NCI-H2196 (cell line): Measurements from ENCODE around the gene SLAMF1.

Experiments
- DNase-seq: peaks from one replicate; lab custom pipeline; 2025; ENCODE audit not compliant: unreplicated experiment; lab: John Stamatoyannopoulos, UW

Gene SLAMF1

GRCh38 chr1:160625725-160626498 lies 20.9 kb downstream of the SLAMF1 start:
- no peak for DNase-seq

DNA sequence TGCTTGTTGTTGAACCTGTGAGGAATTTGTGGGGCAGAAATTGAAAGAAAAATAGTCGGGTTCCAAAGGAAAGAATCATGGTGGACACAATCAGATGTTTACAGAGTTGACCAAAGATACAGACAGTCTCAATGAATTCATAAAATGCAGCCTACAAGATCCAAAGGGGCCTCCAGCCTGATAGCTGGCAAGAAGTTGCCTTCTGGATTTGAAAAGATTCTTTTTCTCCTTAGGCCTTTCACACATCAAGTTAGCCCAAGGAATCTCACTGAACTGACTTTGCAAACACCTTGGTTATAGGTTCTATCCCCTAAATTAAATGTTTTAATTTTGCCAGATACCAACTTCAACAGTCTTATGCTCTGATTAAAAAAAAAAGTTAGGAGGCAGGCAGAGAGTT lies 21.5 kb downstream of the SLAMF1 start:
- DNase-seq, result no peak

DNA sequence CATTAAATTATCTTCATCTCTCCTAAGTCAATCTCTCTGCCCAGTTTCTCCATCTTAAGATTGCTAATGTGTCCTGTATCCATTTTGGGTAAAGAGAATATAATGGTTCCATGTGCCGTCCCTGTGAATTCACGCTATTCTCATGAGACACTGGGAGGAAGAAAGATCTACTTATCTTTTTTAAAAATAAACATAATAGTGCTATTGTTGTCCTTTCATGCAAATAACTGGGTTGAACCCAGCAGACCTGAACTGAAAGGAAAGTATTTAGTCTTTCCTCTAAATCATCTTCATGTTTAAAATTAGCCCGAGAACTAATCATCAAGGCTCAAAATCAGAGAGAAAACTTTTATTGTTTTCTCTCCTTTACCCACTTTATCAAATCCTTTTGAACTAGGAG lies 22.4 kb downstream of the SLAMF1 start:
- no peak for DNase-seq

DNA sequence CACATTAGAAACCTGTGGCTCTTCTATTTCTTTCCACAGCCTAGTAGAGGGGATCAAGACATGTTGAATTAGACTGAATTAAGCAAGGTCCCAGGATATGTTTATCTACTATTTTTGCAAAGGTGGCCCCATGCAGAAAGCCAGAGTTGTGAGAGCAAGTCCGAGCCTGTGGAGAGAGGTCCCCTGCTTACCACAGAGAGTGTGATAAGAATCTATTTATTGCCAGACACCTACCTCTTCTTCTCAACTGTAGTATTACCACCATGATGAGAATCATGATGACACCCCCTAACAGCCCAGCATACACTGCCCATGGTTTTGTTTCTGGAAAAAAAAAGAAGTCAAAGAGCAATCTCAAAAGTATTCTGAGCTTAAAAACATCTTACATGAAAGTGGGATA lies 23.0 kb downstream of the SLAMF1 start:
- DNase-seq, result no peak

DNA sequence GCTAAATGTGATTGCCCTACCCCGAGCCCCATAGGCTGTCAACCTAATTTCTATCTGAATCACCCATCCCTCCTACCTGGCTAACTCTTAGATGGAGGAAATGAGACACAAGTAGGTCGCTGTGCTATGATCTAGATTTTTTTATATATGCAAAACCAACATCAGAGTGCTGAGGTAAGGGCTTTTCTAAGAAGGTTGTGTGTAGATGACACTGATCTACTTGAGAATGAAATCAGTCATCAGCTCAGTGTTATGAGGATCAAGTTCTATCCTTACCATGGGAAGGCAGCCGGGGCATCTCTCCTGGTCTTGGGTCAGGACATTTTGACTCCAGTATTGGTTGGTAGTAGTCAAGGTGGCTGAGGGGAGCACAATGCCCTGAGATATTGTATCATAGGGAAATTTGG lies 23.6 kb downstream of the SLAMF1 start:
- DNase-seq, result no peak

GRCh38 chr1:160622501-160623226 lies 24.2 kb downstream of the SLAMF1 start:
- no peak for DNase-seq

DNA sequence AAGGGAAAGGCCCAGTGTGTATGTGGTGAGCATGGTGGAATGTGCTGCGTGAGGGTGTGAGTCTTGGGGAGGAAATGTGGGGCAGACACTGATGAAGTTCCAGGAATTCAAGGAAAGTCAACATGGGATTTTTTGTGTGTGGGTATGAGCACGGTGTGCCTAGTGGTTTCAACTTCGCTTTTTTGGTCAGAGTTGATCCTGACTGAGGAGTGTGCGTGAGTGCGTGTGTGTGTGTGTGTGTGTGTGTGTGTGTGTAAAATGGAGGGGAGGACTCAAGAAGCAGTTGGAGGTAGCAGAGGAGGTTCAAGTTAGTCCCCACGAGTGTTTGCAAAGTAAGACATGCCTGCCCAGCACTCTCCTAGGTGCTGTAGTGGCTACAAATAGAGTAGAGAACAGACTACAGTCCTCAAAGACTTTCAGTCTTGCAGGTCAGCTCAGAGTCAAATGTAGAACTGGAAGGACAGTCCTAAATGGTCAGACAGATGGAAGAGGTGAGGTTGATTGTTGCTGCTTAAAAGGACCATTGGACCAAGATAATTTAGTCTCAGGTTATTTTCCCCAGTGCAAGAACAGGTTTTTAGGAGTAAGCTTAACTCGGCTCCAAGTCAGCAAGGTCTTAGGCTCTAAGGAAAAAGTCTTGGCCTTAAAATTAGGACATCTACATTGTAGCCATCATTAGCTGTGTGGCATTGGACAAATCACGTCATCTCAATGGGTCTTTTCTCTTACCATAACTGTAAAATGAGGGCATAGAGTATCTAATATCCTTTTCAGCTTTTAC lies 25.0 kb downstream of the SLAMF1 start:
- DNase-seq, result no peak

DNA sequence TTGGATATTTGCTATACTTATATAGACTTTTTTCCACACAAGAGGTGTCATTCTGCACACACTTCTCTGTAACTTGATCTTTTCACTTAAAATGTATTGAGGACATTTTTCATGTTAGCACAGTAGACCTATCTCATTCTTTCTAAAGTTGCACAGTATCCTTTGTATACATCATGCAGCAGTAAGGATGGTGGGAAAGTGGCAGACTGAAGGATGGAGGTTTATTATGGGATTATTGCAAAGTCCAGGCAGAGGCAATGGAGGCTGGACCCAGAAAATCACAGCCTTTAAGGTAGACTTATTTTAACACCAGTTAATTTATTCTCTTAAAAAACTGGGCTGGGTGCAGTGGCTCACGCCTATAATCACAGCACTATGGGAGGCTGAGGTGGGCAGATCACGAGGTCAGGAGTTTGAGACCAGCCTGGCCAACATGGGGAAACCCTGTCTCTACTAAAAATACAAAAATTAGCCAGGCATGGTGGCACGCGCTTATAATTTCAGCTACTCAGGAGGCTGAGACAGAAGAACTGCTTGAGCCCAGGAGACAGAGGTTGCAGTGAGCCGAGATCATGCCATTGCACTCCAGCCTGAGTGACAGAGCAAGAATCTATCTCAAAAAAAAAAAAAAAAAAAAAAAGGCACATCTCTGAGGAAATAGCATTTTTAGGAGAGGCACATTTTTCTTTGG lies 25.8 kb downstream of the SLAMF1 start:
- DNase-seq, result no peak

GRCh38 chr1:160619742-160620277 lies 27.0 kb downstream of the SLAMF1 start:
- no peak for DNase-seq

- no peak for DNase-seq
Observed at GRCh38 chr1:160618763-160619274, 28.0 kb downstream of the SLAMF1 start.

- no peak for DNase-seq
Observed at GRCh38 chr1:160618327-160618726, 28.5 kb downstream of the SLAMF1 start.

GRCh38 chr1:160615660-160616059 lies 31.2 kb downstream of the SLAMF1 start:
- no peak for DNase-seq

DNA sequence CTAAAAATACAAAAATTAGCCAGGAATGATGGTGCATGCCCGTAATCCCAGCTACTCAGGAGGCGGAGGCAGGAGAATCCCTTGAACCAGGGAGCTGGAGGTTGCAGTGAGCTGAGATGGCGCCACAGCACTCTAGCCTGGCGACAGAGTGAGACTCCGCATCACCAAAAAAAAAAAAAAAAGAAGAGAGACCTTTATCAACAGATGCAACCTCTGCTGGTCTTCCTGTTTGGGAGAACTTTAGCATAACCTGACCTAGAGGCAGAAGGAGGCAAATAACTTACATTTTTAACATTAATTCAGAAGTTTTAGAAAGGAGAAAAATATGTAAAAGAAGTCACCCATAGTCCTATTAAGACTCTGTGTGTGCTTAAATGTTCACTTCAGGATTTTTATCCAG lies 32.4 kb downstream of the SLAMF1 start:
- DNase-seq, result no peak

GRCh38 chr1:160612613-160613218 lies 34.1 kb downstream of the SLAMF1 start:
- DNase-seq, result no peak

- no peak for DNase-seq
Observed at GRCh38 chr1:160610569-160611242, 36.1 kb downstream of the SLAMF1 start.

DNA sequence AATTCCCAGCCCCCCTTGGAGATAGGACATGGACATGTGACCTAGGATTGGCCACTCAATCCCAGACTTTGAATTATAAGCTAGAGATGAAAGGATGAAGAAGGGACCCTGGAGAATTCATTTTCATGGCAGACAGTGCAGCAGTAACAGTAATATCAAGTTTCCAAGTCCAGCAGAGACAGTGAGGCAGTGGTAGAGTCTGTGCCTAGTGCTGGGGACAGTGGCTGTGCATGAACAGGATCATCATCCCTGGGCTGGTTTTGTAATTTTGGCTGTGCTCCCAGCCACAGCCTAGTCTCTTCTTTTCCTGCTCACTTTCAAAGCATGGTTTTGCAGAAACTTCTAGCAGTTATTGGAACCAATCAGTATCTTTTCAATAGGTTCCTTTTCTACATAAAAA lies 37.9 kb downstream of the SLAMF1 start:
- DNase-seq, result no peak

DNA sequence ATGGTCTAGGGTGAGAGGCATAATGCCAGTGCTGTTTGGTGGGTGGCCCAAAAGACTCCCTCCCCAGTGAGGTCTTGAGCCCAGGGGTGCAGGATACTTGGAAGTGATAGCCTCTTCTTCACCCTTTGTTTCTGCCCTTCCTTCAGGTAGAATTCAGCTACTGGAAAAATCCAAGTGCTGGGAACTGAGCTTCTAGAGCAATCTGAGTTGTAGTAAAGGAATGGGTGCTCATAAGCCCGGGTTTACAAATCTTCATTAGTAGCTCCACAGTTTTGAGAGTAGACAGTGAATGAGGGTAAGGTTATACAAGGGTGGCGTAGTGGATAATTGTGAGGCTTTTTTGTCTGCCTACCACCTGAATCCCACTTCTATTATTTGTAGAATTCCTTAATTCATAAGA lies 38.3 kb downstream of the SLAMF1 start:
- DNase-seq, result no peak

DNA sequence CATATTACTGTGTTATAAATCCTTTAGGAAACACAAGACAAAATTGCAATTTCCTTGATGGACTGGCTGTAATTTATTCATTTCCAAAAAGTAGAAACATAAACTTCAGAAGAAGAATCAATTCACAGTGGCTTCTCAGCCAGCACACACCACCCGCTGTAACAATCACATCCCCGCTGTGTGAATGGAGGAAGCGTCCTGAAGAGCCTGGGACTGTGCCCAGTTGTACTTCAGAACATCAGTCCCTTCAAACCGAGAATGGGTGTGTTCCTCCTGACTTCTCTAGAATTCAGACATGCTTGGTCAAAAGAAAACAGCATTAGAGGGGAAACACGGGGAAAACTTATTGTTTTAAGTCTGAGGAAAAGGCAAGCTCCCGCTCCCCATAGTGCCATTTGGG lies 38.8 kb downstream of the SLAMF1 start:
- DNase-seq, result no peak

GRCh38 chr1:160607672-160608032 lies 39.2 kb downstream of the SLAMF1 start:
- no peak for DNase-seq
